LNCaP clone FGC (cell line): Measurements from ENCODE around the gene C3orf18.

Experiments used
- DNase-seq: peaks from one replicate; pipeline ENCODE4 v3.0.0-alpha.2; 2011; ENCODE audit warnings: low read depth
- H3K4me3 ChIP-seq: 2 replicates; pipeline ENCODE4 v1.5.1; 2011; ENCODE audit warnings: mild to moderate bottlenecking, low read depth, low read length, control low read depth
- TF ChIP-seq, protein P1 (sequence below): IDR thresholded peaks from 2 replicates; pipeline ENCODE4 v1.5.1; 2012; ENCODE audit warnings: mild to moderate bottlenecking; ENCODE audit not compliant: control insufficient read depth, insufficient read depth; ENCODE audit errors: extremely low read depth

C3orf18 gene

DNA sequence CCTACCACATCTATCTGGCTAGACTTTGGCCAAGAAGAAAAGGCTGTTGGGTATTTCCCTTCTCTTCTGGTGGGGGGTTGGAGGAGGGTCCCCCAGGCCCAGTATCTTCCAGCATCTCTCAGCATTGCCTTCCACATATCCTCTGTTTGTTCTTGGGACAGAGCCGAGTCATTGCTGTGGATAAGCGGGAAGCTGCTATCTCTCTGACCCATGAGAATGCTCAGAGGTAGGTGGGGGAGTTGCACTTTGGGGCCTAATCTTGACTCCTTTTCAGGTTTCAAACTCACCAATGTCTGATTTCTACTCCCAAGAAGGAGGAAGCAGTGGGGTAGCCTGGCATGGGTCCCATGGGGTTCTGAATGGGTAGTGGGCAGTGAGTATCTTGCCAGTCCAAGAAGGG, 9.8 kb upstream of the C3orf18 start:
- no peak for DNase-seq
- TF ChIP-seq, protein P1, sequence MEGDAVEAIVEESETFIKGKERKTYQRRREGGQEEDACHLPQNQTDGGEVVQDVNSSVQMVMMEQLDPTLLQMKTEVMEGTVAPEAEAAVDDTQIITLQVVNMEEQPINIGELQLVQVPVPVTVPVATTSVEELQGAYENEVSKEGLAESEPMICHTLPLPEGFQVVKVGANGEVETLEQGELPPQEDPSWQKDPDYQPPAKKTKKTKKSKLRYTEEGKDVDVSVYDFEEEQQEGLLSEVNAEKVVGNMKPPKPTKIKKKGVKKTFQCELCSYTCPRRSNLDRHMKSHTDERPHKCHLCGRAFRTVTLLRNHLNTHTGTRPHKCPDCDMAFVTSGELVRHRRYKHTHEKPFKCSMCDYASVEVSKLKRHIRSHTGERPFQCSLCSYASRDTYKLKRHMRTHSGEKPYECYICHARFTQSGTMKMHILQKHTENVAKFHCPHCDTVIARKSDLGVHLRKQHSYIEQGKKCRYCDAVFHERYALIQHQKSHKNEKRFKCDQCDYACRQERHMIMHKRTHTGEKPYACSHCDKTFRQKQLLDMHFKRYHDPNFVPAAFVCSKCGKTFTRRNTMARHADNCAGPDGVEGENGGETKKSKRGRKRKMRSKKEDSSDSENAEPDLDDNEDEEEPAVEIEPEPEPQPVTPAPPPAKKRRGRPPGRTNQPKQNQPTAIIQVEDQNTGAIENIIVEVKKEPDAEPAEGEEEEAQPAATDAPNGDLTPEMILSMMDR: no peak
- H3K4me3 ChIP-seq: no peak overlapping the region

DNA sequence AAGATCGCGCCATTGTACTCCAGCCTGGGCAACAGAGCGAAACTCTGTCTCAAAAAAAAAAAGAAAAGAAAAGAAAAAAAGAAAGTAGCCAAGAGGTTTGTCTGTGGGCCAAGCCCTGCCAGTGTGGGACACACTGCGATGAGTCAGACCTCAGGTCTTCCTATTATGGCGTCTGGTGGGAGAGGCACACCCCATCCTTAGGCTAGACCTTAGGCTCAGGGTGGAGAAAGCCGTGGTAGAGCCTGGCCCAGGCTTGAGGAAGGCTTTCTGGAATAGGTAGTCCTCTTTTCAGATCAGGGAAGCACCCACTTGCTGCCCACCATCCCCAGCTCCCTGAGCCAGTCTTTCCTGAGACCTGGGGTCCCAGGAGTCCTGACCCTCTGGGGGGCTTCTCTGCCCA, 7.8 kb upstream of the C3orf18 start:
- H3K4me3 ChIP-seq: no peak overlapping the region
- DNase-seq: no peak
- TF ChIP-seq, protein P1: no peak

DNA sequence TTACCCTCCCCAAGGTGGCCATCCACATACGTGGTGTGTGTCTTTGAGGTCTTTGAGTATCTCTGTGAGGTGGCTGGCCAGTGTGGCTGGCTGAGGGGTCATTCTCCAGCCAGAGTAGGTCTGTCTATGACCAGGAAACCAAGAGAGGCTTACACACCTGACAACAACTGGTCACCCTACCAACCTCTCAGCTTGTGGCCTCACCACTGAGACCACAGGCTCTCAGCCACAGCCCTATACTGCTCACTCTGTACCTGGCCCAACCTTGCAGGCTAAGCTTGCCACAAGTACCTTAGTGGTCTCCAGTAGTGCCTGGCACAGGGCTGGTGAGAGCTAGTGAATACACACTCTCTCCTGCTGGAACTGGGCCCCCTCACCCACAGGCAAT, 6.9 kb upstream of the C3orf18 start:
- no peak overlapping the region for H3K4me3 ChIP-seq
- no peak for DNase-seq
- TF ChIP-seq, protein P1: no peak

DNA sequence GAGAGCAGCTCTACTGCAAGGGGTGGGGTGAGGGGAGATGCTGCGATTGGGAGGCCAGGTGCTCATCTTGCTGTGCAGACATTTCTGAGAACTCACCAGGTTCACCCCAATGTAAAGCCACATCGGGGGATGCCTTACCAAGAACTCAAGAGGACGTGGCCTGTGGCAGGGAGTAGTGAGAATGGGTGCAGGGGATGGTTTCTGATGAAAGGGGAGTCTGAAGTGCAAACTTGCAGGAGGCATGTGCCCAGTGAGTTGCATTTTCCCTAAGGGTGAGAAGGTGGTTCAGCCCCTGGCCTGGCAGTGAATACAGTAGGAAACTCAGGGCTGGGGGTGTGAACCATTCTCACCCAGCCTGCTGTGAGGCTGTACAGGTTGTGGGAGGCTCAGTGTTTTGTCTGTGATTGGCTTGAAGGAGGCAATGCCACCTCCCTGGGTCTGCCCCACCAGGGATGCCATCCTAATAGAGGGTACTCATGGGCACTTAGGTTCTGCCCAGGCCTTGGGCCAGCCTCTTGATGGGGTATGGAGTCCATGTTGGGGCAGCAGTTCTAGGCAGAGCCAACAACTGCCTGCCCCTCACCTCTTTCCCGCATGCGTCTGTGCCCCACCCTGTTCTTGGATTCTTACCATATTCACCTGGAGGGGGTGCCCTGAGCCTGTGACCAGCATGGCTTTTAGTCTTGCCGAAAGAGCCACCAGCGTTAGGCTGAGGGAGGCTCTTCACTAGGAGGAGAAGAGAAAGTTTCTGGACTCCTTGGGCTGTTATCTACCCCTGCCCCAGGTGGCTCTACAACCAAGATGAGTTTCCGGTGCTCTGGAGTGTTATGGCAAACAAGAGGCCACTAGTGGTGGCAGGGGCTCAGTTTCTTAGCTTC, 6.3 kb upstream of the C3orf18 start:
- no peak for DNase-seq
- TF ChIP-seq, protein P1: no peak
- H3K4me3 ChIP-seq: no peak overlapping the region

DNA sequence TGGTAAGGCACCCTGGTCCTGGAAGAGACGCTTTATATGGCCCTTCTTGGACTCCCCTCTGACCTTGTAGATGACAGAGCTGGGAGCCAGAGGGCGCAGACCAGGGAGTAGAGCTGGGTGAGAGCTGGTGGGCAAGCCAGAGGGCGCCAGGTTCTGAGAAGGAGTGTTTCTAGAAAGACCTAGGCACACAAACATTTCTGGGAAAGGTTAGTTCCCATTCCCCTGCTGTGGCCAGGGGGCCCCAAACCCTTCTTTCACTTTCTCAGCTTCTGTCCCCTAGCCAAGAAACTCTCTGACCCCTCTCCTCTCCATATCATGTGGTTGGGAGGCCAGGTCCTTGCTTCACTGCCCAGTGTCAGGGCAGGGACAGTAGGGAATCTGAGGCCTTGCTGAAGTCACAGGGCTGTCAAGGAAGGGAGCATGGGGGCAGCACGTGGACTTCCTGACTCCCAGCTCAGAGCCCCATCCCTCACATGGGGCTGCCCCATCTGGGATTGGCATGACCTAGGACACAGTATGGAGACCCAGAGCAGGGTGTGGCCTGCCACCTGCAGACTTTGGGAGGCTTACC, 5.3 kb upstream of the C3orf18 start:
- H3K4me3 ChIP-seq: no peak overlapping the region
- TF ChIP-seq, protein P1: no peak
- DNase-seq: no peak

DNA sequence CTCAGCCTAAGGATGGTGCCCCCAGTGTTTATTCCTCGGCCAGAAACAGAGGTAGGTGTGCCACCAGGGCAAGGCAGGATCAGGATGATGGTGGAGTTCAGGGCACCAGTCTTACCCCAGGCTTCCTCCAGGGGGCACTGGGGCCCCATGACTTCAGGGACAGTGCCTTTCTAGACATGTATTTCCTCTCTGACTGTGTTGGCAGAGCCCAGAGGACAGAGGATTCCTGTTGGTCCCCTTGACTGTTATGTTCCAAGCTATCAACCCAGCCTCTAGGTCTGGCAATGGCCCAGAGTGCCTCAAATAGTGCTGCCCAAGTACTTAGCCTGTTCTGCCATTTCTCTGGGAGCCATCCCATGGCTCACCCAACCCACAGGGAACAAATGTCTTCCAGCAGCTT, 4.6 kb upstream of the C3orf18 start:
- no peak overlapping the region for H3K4me3 ChIP-seq
- TF ChIP-seq, protein P1: peak; percentile 81
- DNase-seq: no peak
